K562 (cell line): ENCODE data around the gene TBXA2R. TPM values are rescaled to one million over a fixed set of nuclear protein-coding genes. Genes with fewer than 3 reads are reported as not detected.

Source experiments
- GABPB2 ChIP-seq: fragments of 250-450 bp; sonication (Bioruptor Pico); conservative IDR thresholded peaks from 2 replicates; pipeline ENCODE4 v1.5.1; 2021; ENCODE audit warnings: mild to moderate bottlenecking
- GTF2E2 ChIP-seq: fragments of 200-800 bp; sonication (Bioruptor generic); IDR thresholded peaks from 2 replicates; pipeline ENCODE4 v1.6.1; 2016; ENCODE audit warnings: missing genetic modification characterization, missing compliant biosample characterization
- NUFIP1 ChIP-seq: fragments of 450-650 bp; IDR thresholded peaks from 2 replicates; pipeline ENCODE4 v1.6.1; 2018; ENCODE audit not compliant: partially characterized antibody
- PHF21A ChIP-seq: fragments of 450-650 bp; IDR thresholded peaks from 2 replicates; pipeline ENCODE4 v1.6.1; 2017; ENCODE audit warnings: low read depth, borderline replicate concordance
- PURB ChIP-seq: sonication (generic); formaldehyde crosslinking; IDR thresholded peaks from 2 replicates; pipeline ENCODE4 v1.9.0; 2021; ENCODE audit warnings: low read depth, mild to moderate bottlenecking, missing genetic modification reagents
- SUPT5H ChIP-seq: fragments of 450-650 bp; IDR thresholded peaks from 2 replicates; pipeline ENCODE4 v1.6.1; 2016
- TAF15 ChIP-seq: fragments of 200-400 bp; formaldehyde crosslinking; IDR thresholded peaks from 2 replicates; pipeline ENCODE4 v1.6.1; 2017; ENCODE audit warnings: mild to moderate bottlenecking, low read depth, low read length, moderate library complexity
- ZBTB1 ChIP-seq: sonication (generic); formaldehyde crosslinking; IDR thresholded peaks from 2 replicates; pipeline ENCODE4 v1.8.1; 2023; ENCODE audit warnings: missing genetic modification reagents, low read depth, mild to moderate bottlenecking, borderline replicate concordance
- ZNF140 ChIP-seq: fragments of 250-450 bp; sonication (Bioruptor Pico); IDR thresholded peaks from 2 replicates; pipeline ENCODE4 v1.8.0; 2021; ENCODE audit warnings: moderate library complexity, mild to moderate bottlenecking, inconsistent platforms
- polyA plus RNA-seq, 8 experiments: library from polyadenylated mRNA; depleted of rRNA in 4 of 8; stranded (reverse) in 5 of 8; unstranded in 3 of 8; fragments of >200 nt; fragmentation: Nextera tagmentation in 2 of 8; fragmentation: Illumina TruSeq in 1 of 8; extraction: Ambion mirVana in 2 of 8; extraction: Trizol in 1 of 8; gene quantifications; 2 replicates each; pipeline versions ENCODE4 v1.2.1 to v1.2.3, GENCODE V29; 2011 to 2014; ENCODE audit warnings: inconsistent platforms in 1 of 8, missing spikeins in 1 of 8
- total RNA-seq, 7 experiments: library from RNA; depleted of rRNA in 6 of 7; stranded (reverse); fragments of >200 nt in 6 of 7; fragmentation: Illumina TruSeq in 2 of 7; extraction: Trizol in 2 of 7; gene quantifications; 2 replicates each; pipeline versions ENCODE4 v1.2.1 to v1.2.3, GENCODE V29; 2011 to 2021; ENCODE audit warnings: low replicate concordance in 1 of 7
- TF ChIP-seq, protein P1 (sequence below), 2 experiments: fragments of 250-450 bp in 1 of 2; fragments of 450-650 bp in 1 of 2; sonication (Bioruptor Pico) in 1 of 2; IDR thresholded peaks; 2 replicates each; pipeline versions ENCODE4 v1.6.1 to v1.8.0; 2016 to 2021; ENCODE audit warnings: mild to moderate bottlenecking in 2 of 2, moderate library complexity in 2 of 2, missing compliant biosample characterization in 1 of 2, missing genetic modification characterization in 1 of 2
- TF ChIP-seq, protein P2 (sequence below): sonication (generic); formaldehyde crosslinking; IDR thresholded peaks from 2 replicates; pipeline ENCODE4 v1.4.0; 2020; ENCODE audit warnings: mild to moderate bottlenecking, missing genetic modification reagents
- TF ChIP-seq, protein P3 (sequence below), 2 experiments: fragments of 450-650 bp in 1 of 2; sonication (generic) in 1 of 2; formaldehyde crosslinking in 1 of 2; IDR thresholded peaks; 2 replicates each; pipeline versions ENCODE4 v1.7.1 to v1.9.0; 2016 to 2022; ENCODE audit warnings: inconsistent platforms in 1 of 2, mild to moderate bottlenecking in 1 of 2, missing genetic modification reagents in 1 of 2
- TF ChIP-seq, protein P4 (sequence below): fragments of 450-650 bp; formaldehyde crosslinking; IDR thresholded peaks from 2 replicates; pipeline ENCODE4 v1.4.0; 2020; ENCODE audit warnings: mild to moderate bottlenecking, moderate library complexity

The TBXA2R gene
- total and polyA plus RNA-seq, 9 of the 15 experiments (the other 6 are each of a cell fraction or from before 2014, with no cell fraction given) = 1.5 to 24.0 (median 2.8) TPM

DNA sequence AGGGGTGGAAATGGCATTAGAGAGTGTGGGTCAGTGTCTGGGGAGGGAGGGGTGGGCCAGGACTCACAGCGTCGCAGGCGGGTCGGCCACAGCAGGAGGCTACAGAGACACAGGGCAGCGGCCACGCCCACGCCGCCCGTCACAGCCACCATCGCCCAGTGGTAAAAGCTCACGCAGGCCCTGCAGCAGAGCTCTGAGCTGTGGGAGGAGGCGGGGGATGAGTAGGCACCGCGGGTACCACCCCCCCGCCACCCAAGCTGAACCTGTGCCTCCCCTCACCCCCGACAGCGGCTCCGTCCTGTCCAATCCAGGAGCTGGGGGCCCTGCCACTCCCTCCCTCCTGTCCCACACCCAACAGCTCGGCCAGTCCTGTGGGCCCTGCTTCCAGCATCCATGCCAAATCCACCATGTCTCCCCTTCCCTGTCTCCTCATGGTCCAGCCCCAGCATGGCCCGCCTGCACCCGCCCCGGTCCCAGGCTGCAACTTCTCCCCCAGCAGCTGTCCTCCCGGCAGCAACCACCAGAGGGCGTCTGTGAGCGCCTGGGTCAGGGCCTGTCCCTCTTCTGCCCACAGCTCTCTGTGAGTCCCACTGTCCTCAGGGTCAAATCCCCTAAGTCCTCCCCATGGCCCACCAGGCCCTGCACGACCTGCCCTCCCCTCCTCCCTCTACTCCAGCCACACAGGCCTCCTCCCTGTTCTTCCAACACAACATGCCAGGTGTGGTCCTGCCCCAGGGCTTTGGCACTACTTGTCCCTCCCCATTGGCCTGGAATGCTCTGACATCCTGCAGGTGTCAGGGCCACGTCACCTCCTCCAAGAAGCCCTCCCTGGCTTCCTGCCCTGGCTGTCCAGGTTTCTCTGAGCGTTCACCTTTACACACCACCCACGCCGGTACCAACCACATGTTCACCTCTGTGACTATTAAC lies 61.7 kb downstream of the TBXA2R start (continued):
- no peak for TF ChIP-seq GABPB2
- TF ChIP-seq PHF21A = no peak
- TF ChIP-seq, protein P1, sequence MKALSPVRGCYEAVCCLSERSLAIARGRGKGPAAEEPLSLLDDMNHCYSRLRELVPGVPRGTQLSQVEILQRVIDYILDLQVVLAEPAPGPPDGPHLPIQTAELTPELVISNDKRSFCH (CRISPR knock-in tag; IDR thresholded peaks at IDR 0.05) = no peak
- TF ChIP-seq, protein P1 (tag; IDR thresholded peaks at IDR 0.05) = no peak
- no peak for TF ChIP-seq ZNF140 (CRISPR knock-in tag)
- no peak for TF ChIP-seq NUFIP1
- TF ChIP-seq GTF2E2 = no peak
- TF ChIP-seq, protein P2, sequence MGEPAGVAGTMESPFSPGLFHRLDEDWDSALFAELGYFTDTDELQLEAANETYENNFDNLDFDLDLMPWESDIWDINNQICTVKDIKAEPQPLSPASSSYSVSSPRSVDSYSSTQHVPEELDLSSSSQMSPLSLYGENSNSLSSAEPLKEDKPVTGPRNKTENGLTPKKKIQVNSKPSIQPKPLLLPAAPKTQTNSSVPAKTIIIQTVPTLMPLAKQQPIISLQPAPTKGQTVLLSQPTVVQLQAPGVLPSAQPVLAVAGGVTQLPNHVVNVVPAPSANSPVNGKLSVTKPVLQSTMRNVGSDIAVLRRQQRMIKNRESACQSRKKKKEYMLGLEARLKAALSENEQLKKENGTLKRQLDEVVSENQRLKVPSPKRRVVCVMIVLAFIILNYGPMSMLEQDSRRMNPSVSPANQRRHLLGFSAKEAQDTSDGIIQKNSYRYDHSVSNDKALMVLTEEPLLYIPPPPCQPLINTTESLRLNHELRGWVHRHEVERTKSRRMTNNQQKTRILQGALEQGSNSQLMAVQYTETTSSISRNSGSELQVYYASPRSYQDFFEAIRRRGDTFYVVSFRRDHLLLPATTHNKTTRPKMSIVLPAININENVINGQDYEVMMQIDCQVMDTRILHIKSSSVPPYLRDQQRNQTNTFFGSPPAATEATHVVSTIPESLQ = no peak
- no peak for TF ChIP-seq TAF15
- TF ChIP-seq PURB (CRISPR knock-in tag) = no peak
- TF ChIP-seq SUPT5H = peak; percentile 51; the same call in 1 of the 2 replicates
- no peak for TF ChIP-seq ZBTB1 (CRISPR knock-in tag)
- TF ChIP-seq, protein P3, sequence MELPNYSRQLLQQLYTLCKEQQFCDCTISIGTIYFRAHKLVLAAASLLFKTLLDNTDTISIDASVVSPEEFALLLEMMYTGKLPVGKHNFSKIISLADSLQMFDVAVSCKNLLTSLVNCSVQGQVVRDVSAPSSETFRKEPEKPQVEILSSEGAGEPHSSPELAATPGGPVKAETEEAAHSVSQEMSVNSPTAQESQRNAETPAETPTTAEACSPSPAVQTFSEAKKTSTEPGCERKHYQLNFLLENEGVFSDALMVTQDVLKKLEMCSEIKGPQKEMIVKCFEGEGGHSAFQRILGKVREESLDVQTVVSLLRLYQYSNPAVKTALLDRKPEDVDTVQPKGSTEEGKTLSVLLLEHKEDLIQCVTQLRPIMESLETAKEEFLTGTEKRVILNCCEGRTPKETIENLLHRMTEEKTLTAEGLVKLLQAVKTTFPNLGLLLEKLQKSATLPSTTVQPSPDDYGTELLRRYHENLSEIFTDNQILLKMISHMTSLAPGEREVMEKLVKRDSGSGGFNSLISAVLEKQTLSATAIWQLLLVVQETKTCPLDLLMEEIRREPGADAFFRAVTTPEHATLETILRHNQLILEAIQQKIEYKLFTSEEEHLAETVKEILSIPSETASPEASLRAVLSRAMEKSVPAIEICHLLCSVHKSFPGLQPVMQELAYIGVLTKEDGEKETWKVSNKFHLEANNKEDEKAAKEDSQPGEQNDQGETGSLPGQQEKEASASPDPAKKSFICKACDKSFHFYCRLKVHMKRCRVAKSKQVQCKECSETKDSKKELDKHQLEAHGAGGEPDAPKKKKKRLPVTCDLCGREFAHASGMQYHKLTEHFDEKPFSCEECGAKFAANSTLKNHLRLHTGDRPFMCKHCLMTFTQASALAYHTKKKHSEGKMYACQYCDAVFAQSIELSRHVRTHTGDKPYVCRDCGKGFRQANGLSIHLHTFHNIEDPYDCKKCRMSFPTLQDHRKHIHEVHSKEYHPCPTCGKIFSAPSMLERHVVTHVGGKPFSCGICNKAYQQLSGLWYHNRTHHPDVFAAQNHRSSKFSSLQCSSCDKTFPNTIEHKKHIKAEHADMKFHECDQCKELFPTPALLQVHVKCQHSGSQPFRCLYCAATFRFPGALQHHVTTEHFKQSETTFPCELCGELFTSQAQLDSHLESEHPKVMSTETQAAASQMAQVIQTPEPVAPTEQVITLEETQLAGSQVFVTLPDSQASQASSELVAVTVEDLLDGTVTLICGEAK (IDR thresholded peaks at IDR 0.05) = no peak
- TF ChIP-seq, protein P3 (CRISPR knock-in tag; IDR thresholded peaks at IDR 0.05) = no peak
- TF ChIP-seq, protein P4, sequence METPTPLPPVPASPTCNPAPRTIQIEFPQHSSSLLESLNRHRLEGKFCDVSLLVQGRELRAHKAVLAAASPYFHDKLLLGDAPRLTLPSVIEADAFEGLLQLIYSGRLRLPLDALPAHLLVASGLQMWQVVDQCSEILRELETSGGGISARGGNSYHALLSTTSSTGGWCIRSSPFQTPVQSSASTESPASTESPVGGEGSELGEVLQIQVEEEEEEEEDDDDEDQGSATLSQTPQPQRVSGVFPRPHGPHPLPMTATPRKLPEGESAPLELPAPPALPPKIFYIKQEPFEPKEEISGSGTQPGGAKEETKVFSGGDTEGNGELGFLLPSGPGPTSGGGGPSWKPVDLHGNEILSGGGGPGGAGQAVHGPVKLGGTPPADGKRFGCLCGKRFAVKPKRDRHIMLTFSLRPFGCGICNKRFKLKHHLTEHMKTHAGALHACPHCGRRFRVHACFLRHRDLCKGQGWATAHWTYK (CRISPR knock-in tag) = no peak
